Psoas muscle (tissue), 8 donors: ENCODE results near the gene MILR1. TPM values are rescaled to one million over a fixed set of nuclear protein-coding genes. Genes with fewer than 3 reads are reported as not detected.

ENCODE experiments used
- ATAC-seq, 4 donors: fragments of 200-7000 bp; cut with Tn5 transposase; one replicate each; pipeline ENCODE4 v1.9.1; 2020; ENCODE audit warnings: moderate library complexity in 3 of 4, mild to moderate bottlenecking in 2 of 4
- DNase-seq, 2 donors: peaks; one replicate each; pipeline ENCODE4 v3.0.0-alpha.2; 2020
- H3K27ac ChIP-seq: fragments of 200-600 bp; one replicate; pipeline ENCODE4 v1.8.0; 2022
- H3K27me3 ChIP-seq, 3 donors: fragments of 200-600 bp in 1 of 3; one replicate each; pipeline versions ENCODE4 v1.6.1 to v1.8.0; 2013 to 2022; ENCODE audit warnings: low read length in 2 of 3, mild to moderate bottlenecking in 2 of 3, moderate library complexity in 1 of 3; ENCODE audit not compliant: insufficient read depth in 3 of 3
- H3K36me3 ChIP-seq, 2 donors: fragments of 200-600 bp in 1 of 2; one replicate each; pipeline versions ENCODE4 v1.6.1 to v1.8.0; 2013 to 2022; ENCODE audit warnings: low read depth in 1 of 2, mild to moderate bottlenecking in 1 of 2, moderate library complexity in 1 of 2; ENCODE audit not compliant: insufficient read depth in 1 of 2
- H3K4me1 ChIP-seq: fragments of 200-600 bp; one replicate; pipeline ENCODE4 v1.8.0; 2022
- H3K4me3 ChIP-seq: fragments of 200-600 bp; one replicate; pipeline ENCODE4 v1.8.0; 2022; ENCODE audit warnings: mild to moderate bottlenecking
- H3K9me3 ChIP-seq: fragments of 200-600 bp; one replicate; pipeline ENCODE4 v1.8.0; 2022
- WGBS, 3 donors: extraction: QIAGEN DNeasy Blood & Tissue Kit; methylation state at CpG; one replicate each; pipeline versions ENCODE4 v1.1.6 to v1.1.7; 2013; 5-methylcytosine and 5-hydroxymethylcytosine counted together
- intact Hi-C, 2 donors: fragments of 100-400 bp; cut with DNase I; formaldehyde crosslinking; loops; one replicate each; pipeline versions ENCODE4 v1.11.0 to v1.14.2; 2022
- long read RNA-seq, 2 donors: library from polyadenylated mRNA; unstranded; transcript quantifications; one replicate each; pipeline ENCODE4 v2.0.0, GENCODE V29; 2021
- polyA plus RNA-seq, 3 donors: library from polyadenylated mRNA; stranded (reverse); fragments of 200-250 nt; gene quantifications; one replicate each; pipeline ENCODE4 v1.2.3, GENCODE V29; 2013
- total RNA-seq, 4 donors: library from RNA; stranded (reverse); fragmentation: NEBNext Ultra II Directional in 2 of 4; extraction: Animal tissue kit (Norgen Biotek cat#: 25700) in 2 of 4; gene quantifications; one replicate each; pipeline versions ENCODE4 v1.2.1 to v1.2.4, GENCODE V29; 2021 to 2023
- TF ChIP-seq, protein P1 (sequence below): fragments of 200-600 bp; IDR thresholded peaks from one replicate; pipeline ENCODE4 v1.8.0; 2022; ENCODE audit warnings: antibody characterized with exemption
- donor health status: healthy with polysubstance abuse.
- donor health status: DM: no; HTN: no; CAD: no; lungs with moderate emphysema.
- donor health status: Bipolar disorder and iron deficiency.
- donor health status: healthy.
- donor health status: DM: yes; HTN: yes; CAD: no.
- donor health status: DM: no; HTN: no; CAD: no.
- donor health status: DM: no; HTN: no; CAD: no.
- donor health status: DM: yes; HTN: yes; CAD: no.

The MILR1 gene
- 1 to 10 TPM in 3 of 4 donors, under 1 TPM in 1; 0.95 to 1.3 (median 1.1) TPM for total RNA-seq
- 1 to 10 TPM in 2 of 3 donors, under 1 TPM in 1; 0.61 to 1.2 (median 1.1) TPM for polyA plus RNA-seq
- long read RNA-seq, donor 1, result 0 reads
- long read RNA-seq, donor 2, result 0 reads

DNA sequence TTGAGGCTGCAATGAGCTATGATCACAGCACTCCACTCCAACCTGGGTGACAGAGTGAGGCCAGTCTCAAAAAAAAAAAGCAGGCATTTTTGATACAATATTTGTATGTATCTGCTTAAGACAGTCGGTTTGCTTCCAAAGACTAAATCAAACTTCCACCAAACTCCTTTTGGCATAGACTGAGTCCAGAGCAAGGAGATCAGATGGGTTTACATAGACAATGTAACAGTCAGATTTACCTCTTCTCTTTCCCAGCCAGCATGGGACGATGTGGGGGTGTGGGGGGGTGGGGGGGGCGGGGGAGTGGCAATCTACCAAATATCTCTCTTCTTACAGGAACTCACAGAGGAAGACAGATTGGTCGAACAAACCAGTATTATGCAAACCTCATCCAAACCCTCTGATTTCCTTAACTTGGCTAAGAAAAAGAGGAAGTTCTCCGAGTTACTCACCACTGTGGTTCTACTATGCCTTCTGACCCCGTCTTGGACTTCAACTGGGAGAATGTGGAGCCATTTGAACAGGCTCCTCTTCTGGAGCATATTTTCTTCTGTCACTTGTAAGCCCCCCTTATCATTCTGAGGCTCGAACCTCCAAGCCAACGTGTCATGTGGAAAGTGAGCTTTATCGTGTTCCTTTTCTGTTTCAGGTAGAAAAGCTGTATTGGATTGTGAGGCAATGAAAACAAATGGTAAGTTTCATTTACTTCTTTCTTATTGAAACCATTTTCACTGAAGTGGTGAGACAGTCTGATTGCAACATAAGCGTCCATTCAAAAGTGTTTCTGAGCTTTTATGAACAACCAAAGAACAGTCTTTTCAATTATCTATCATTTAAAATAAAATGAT lies at the start of gene MILR1:
Gene MILR1, plus strand, starts transcription at position 451 of the 848 bp plus-strand sequence. Its CDS starts 54 bp downstream, at position 505.
- H3K9me3 ChIP-seq, result no peaks in the 10 kb centered on the region
- H3K4me3 ChIP-seq, result peak within 1 kb of the TSS; percentile 35
- TF ChIP-seq, protein P1, sequence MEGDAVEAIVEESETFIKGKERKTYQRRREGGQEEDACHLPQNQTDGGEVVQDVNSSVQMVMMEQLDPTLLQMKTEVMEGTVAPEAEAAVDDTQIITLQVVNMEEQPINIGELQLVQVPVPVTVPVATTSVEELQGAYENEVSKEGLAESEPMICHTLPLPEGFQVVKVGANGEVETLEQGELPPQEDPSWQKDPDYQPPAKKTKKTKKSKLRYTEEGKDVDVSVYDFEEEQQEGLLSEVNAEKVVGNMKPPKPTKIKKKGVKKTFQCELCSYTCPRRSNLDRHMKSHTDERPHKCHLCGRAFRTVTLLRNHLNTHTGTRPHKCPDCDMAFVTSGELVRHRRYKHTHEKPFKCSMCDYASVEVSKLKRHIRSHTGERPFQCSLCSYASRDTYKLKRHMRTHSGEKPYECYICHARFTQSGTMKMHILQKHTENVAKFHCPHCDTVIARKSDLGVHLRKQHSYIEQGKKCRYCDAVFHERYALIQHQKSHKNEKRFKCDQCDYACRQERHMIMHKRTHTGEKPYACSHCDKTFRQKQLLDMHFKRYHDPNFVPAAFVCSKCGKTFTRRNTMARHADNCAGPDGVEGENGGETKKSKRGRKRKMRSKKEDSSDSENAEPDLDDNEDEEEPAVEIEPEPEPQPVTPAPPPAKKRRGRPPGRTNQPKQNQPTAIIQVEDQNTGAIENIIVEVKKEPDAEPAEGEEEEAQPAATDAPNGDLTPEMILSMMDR, result no peak
- H3K27me3 ChIP-seq, result no peaks in the 10 kb centered on the region
- H3K36me3 ChIP-seq, result no peaks in the 10 kb centered on the region
- no peaks in the 10 kb centered on the region for H3K4me1 ChIP-seq
- peak in 3 of 4 donors; percentile 63 to 80 (median 65) for ATAC-seq
- no peak for DNase-seq
- H3K27ac ChIP-seq, result peak within 1 kb of the TSS; percentile 66
- WGBS, 3 donors, result 35 to 47% (median 41%) methylated on average over 10 of the region's 10 CpGs
- intact Hi-C loops, result no loop called here

DNA sequence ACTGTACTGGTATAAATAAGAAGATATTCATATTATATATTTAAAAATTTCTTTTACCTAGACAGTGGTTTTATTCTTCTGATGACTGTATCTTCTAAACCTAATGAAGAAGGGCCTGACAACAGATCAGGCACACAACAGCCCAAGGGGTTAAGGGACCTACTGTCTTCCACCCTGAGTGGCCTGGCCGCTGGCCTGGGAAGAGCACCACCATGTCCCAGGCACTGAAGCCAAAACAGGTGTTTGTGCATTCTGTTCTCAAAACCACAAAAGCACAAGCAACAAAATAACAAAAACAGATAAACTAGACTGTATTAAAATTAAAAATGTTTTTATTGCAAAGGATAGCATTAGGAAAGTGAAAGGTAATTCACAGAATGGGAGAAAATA lies 49.2 kb upstream of the MILR1 start:
- Histone ChIP-seq H3K4me3 (no peak overlapping the region), H3K27ac (no peak overlapping the region), H3K27me3 (no peaks in the 10 kb centered on the region), H3K4me1 (no peaks in the 10 kb centered on the region), H3K9me3 (no peaks in the 10 kb centered on the region), H3K36me3 (no peaks in the 10 kb centered on the region)
- TF ChIP-seq, protein P1, result no peak
- 48 to 60% (median 59%) methylated on average over 1 of the region's 1 CpG for WGBS, 3 donors
- DNase-seq, result no peak
- intact Hi-C loops, result no loop called here
- no peak for ATAC-seq

GRCh38 chr17:64400642-64401041 lies 48.3 kb upstream of the MILR1 start:
- Histone ChIP-seq H3K4me1 (no peaks in the 10 kb centered on the region), H3K36me3 (no peaks in the 10 kb centered on the region), H3K27me3 (no peaks in the 10 kb centered on the region), H3K9me3 (no peaks in the 10 kb centered on the region), H3K27ac (no peak overlapping the region), H3K4me3 (no peak overlapping the region)
- DNase-seq (no peak), ATAC-seq (no peak)
- WGBS, 3 donors, result 58 to 67% (median 60%) methylated on average over 7 of the region's 7 CpGs
- TF ChIP-seq, protein P1, result no peak
- intact Hi-C loops, result no loop called here

DNA sequence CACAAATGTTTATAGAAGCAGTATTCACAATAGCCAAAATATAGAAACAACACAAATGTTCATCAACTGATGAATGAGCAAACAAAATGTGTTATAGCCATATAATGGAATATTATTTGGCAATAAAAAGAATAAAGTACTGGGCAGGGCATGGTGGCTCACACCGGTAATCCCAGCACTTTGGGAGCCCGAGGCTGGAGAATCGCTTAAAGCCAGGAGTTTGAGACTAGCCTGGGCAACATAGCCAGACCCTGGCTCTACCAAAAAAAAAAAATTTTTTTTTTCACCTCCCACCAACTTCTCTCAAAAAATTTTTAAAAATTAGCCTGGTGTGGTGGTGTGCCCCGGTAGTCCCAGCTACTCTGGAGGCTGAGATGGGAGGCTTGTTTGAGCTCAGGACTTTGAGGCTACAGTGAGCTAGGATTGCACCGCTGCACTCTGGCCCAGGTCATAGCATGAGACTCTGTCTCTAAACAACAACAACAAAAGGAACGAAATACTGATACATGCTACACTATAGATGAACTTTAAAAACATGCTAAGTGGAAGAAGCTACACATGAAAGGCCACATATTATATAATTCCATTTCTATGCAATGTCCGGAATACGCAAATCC lies 47.6 kb upstream of the MILR1 start:
- no peaks in the 10 kb centered on the region for H3K9me3 ChIP-seq
- TF ChIP-seq, protein P1, result no peak
- no peak for DNase-seq
- no peaks in the 10 kb centered on the region for H3K4me1 ChIP-seq
- H3K36me3 ChIP-seq, result no peaks in the 10 kb centered on the region
- ATAC-seq, result no peak
- intact Hi-C loops, result no loop called here
- H3K27ac ChIP-seq, result no peak overlapping the region
- H3K27me3 ChIP-seq, result no peaks in the 10 kb centered on the region
- 81 to 85% (median 85%) methylated on average over 8 of the region's 8 CpGs for WGBS, 3 donors
- H3K4me3 ChIP-seq, result no peak overlapping the region
